Neural crest cell (in vitro differentiated cells): ENCODE results near the gene LY6G5C. TPM values are rescaled to one million over a fixed set of nuclear protein-coding genes. Genes with fewer than 3 reads are reported as not detected.
A peak's percentile ranks its signal among the peaks of the same experiment; 100 is the strongest.

ENCODE experiments used
- DNase-seq: peaks from one replicate; pipeline ENCODE4 v3.0.0; 2021; ENCODE audit warnings: low read depth, mixed read lengths, low spot score
- H3K27ac Mint-ChIP-seq: one replicate; pipeline ENCODE4 v1.8.0; 2021; ENCODE audit warnings: mild to moderate bottlenecking, mixed read lengths; ENCODE audit not compliant: unreplicated experiment
- H3K27me3 Mint-ChIP-seq: 2 replicates; pipeline ENCODE4 v1.8.0; 2021; ENCODE audit warnings: low read depth, mild to moderate bottlenecking, mixed read lengths
- H3K36me3 Mint-ChIP-seq: 2 replicates; pipeline ENCODE4 v1.8.0; 2021; ENCODE audit warnings: low read depth, mild to moderate bottlenecking, mixed read lengths
- H3K4me1 Mint-ChIP-seq: 2 replicates; pipeline ENCODE4 v1.8.0; 2021; ENCODE audit warnings: mixed read lengths
- H3K4me3 Mint-ChIP-seq: one replicate; pipeline ENCODE4 v1.8.0; 2021; ENCODE audit warnings: mild to moderate bottlenecking, mixed read lengths
- H3K9me3 Mint-ChIP-seq: 2 replicates; pipeline ENCODE4 v1.8.0; 2021; ENCODE audit warnings: mixed read lengths
- CTCF ChIP-seq: fragments of 200-600 bp; sonication (generic); conservative IDR thresholded peaks from 2 replicates; pipeline ENCODE4 v1.5.0; 2021; ENCODE audit warnings: antibody characterized with exemption, mild to moderate bottlenecking
- total RNA-seq: library from RNA; stranded (reverse); gene quantifications from 2 replicates; pipeline ENCODE4 v1.2.1, GENCODE V29; 2021

Gene LY6G5C
- total RNA-seq, 1 donor from 2014 or later: 9.1 TPM

GRCh38 chr6:31727717-31728671, 47.1 kb upstream of the LY6G5C start:
- Mint-ChIP-seq H3K9me3 (no peaks in the 10 kb centered on the region), H3K27ac (no peak overlapping the region), H3K36me3 (peaks cover 41% of the 10 kb centered on the region), H3K4me1 (peaks cover 33% of the 10 kb centered on the region), H3K4me3 (peak overlapping the region; percentile 98), H3K27me3 (peaks cover 4% of the 10 kb centered on the region)
- no peak for DNase-seq
- TF ChIP-seq CTCF: no peak

- Mint-ChIP-seq H3K9me3 (no peaks in the 10 kb centered on the region), H3K4me3 (peak overlapping the region; percentile 80), H3K27me3 (peaks cover 4% of the 10 kb centered on the region), H3K27ac (no peak overlapping the region), H3K36me3 (peaks cover 40% of the 10 kb centered on the region), H3K4me1 (peaks cover 33% of the 10 kb centered on the region)
- TF ChIP-seq CTCF: no peak
- no peak for DNase-seq
These were observed 46.3 kb upstream of the LY6G5C start for GRCh38 chr6:31727034-31727716.

- peak overlapping the region; percentile 38 for H3K27ac Mint-ChIP-seq
- H3K9me3 Mint-ChIP-seq: no peaks in the 10 kb centered on the region
- H3K36me3 Mint-ChIP-seq: peaks cover 36% of the 10 kb centered on the region
- no peak for TF ChIP-seq CTCF
- peak overlapping the region; percentile 45 for H3K4me3 Mint-ChIP-seq
- no peak for DNase-seq
- H3K27me3 Mint-ChIP-seq: peaks cover 7% of the 10 kb centered on the region
- H3K4me1 Mint-ChIP-seq: peaks cover 28% of the 10 kb centered on the region
These were observed 44.9 kb upstream of the LY6G5C start for GRCh38 chr6:31725502-31726350.

- no peak for TF ChIP-seq CTCF
- Mint-ChIP-seq H3K27me3 (peaks cover 3% of the 10 kb centered on the region), H3K36me3 (peaks cover 28% of the 10 kb centered on the region), H3K27ac (no peak overlapping the region), H3K9me3 (no peaks in the 10 kb centered on the region), H3K4me3 (peak overlapping the region; percentile 27), H3K4me1 (peaks cover 16% of the 10 kb centered on the region)
- no peak for DNase-seq
These were observed 43.3 kb upstream of the LY6G5C start for GRCh38 chr6:31723980-31724691.
